GM23248 (cell line): ENCODE results near the gene ZW10. TPM values are rescaled to one million over a fixed set of nuclear protein-coding genes. Genes with fewer than 3 reads are reported as not detected.
"Not testable (repeated sequence)": the region's sequence is repeated elsewhere in the genome, so short reads cannot be mapped to it uniquely, and the experiment has no call there.

Source experiments
- DNase-seq: peaks from one replicate; pipeline ENCODE4 v3.0.0-alpha.2; 2015
- H2AFZ ChIP-seq: fragments of 200-600 bp; sonication (generic); 2 replicates; pipeline ENCODE4 v1.6.1; 2016; ENCODE audit warnings: antibody characterized with exemption
- H3F3A ChIP-seq: fragments of 200-600 bp; sonication (generic); 2 replicates; pipeline ENCODE4 v1.6.1; 2016; ENCODE audit warnings: mild to moderate bottlenecking, antibody characterized with exemption, mixed run types; ENCODE audit not compliant: insufficient read depth
- H3K27ac ChIP-seq: fragments of 200-600 bp; sonication (generic); 2 replicates; pipeline ENCODE4 v1.5.1; 2016; ENCODE audit warnings: mild to moderate bottlenecking
- H3K27me3 ChIP-seq: fragments of 200-600 bp; sonication (generic); replicated peaks from 2 replicates; pipeline ENCODE4 v1.6.1; 2016; ENCODE audit warnings: mild to moderate bottlenecking; ENCODE audit not compliant: insufficient read depth
- H3K36me3 ChIP-seq: fragments of 200-600 bp; sonication (generic); 2 replicates; pipeline ENCODE4 v1.6.1; 2016; ENCODE audit warnings: low read depth, mild to moderate bottlenecking
- H3K4me1 ChIP-seq: fragments of 200-600 bp; sonication (generic); 2 replicates; pipeline ENCODE4 v1.6.1; 2016; ENCODE audit warnings: mild to moderate bottlenecking; ENCODE audit not compliant: insufficient read depth
- H3K4me2 ChIP-seq: fragments of 200-600 bp; sonication (generic); one replicate; pipeline ENCODE4 v1.6.1; 2016; ENCODE audit warnings: mild to moderate bottlenecking; ENCODE audit not compliant: unreplicated experiment
- H3K4me3 ChIP-seq: fragments of 200-600 bp; sonication (generic); 2 replicates; pipeline ENCODE4 v1.5.1; 2016; ENCODE audit warnings: mild to moderate bottlenecking
- H3K79me2 ChIP-seq: fragments of 200-600 bp; sonication (generic); 2 replicates; pipeline ENCODE4 v1.6.1; 2016; ENCODE audit warnings: mild to moderate bottlenecking; ENCODE audit not compliant: insufficient read depth
- H3K9ac ChIP-seq: fragments of 200-600 bp; sonication (generic); 2 replicates; pipeline ENCODE4 v1.6.1; 2016; ENCODE audit warnings: mild to moderate bottlenecking
- H3K9me2 ChIP-seq: fragments of 200-600 bp; sonication (generic); 2 replicates; pipeline ENCODE4 v1.6.1; 2016; ENCODE audit warnings: mixed run types, mild to moderate bottlenecking, moderate library complexity; ENCODE audit not compliant: insufficient read depth
- H3K9me3 ChIP-seq: fragments of 200-600 bp; sonication (generic); one replicate; pipeline ENCODE4 v1.6.1; 2017; ENCODE audit warnings: low read depth
- H4K20me1 ChIP-seq: fragments of 200-600 bp; sonication (generic); 2 replicates; pipeline ENCODE4 v1.6.0; 2016; ENCODE audit not compliant: insufficient read depth
- EZH2 ChIP-seq: fragments of 200-600 bp; sonication (generic); IDR thresholded peaks from 2 replicates; pipeline ENCODE4 v1.6.1; 2018; ENCODE audit warnings: antibody characterized with exemption, mild to moderate bottlenecking; ENCODE audit not compliant: insufficient read depth, poor library complexity, severe bottlenecking
- EZH2phosphoT487 ChIP-seq: fragments of 200-600 bp; sonication (generic); IDR thresholded peaks from 2 replicates; pipeline ENCODE4 v1.6.1; 2018; ENCODE audit warnings: antibody characterized with exemption, moderate library complexity, mild to moderate bottlenecking, low read depth; ENCODE audit not compliant: insufficient read depth
- WGBS, 2 experiments: methylation state at CpG; one replicate each; pipeline ENCODE4 v1.1.6; 2015 to 2017; ENCODE audit warnings: low lambda C conversion rate in 2 of 2, low coverage in 1 of 2; ENCODE audit errors: missing lambda C conversion rate in 2 of 2; 5-methylcytosine and 5-hydroxymethylcytosine counted together
- in situ Hi-C: fragments of 300-500 bp; cut with MboI; formaldehyde crosslinking; loops from 2 replicates; pipeline ENCODE4 v1.15.0; 2020
- polyA plus RNA-seq: library from polyadenylated mRNA; unstranded; fragments of >200 nt; fragmentation: Nextera tagmentation; extraction: Ambion mirVana; gene quantifications from 2 replicates; pipeline ENCODE4 v1.2.1, GENCODE V29; 2016
- total RNA-seq: library from RNA; depleted of rRNA; stranded (reverse); fragments of >200 nt; shearing (Covaris generic); gene quantifications from 2 replicates; pipeline ENCODE4 v1.2.3, GENCODE V29; 2014

The ZW10 gene
- total and polyA plus RNA-seq, 2 experiments from 2014 or later, result 18.0 to 21.6 TPM

- no peaks in the 10 kb centered on the region for H3K4me1 ChIP-seq
- H3K79me2 ChIP-seq, result no peaks in the 10 kb centered on the region
- no peak overlapping the region for H2AFZ ChIP-seq
- no peak for TF ChIP-seq EZH2
- TF ChIP-seq EZH2phosphoT487, result no peak
- no peaks in the 10 kb centered on the region for H3F3A ChIP-seq
- H3K9me3 ChIP-seq, result no peaks in the 10 kb centered on the region
- H3K27me3 ChIP-seq, result no peaks in the 10 kb centered on the region
- no peaks in the 10 kb centered on the region for H4K20me1 ChIP-seq
- peaks cover 6% of the 10 kb centered on the region; the same call in 1 of the 2 replicates for H3K36me3 ChIP-seq
- H3K4me2 ChIP-seq, result no peak overlapping the region
- in situ Hi-C loops, result no loop called here
- peak; percentile 73 for DNase-seq
- H3K9me2 ChIP-seq, result no peaks in the 10 kb centered on the region
- no peak overlapping the region for H3K27ac ChIP-seq
- H3K9ac ChIP-seq, result no peak overlapping the region
- no peak overlapping the region for H3K4me3 ChIP-seq
- 60 to 66% methylated on average over 3 of the region's 3 CpGs for WGBS, 2 experiments
Observed at GRCh38 chr11:113796663-113797259, 23.3 kb upstream of the ZW10 start.

- peaks cover 5% of the 10 kb centered on the region for H3K27me3 ChIP-seq
- no peak for DNase-seq
- TF ChIP-seq EZH2, result no peak
- TF ChIP-seq EZH2phosphoT487, result no peak
- H3F3A ChIP-seq, result no peaks in the 10 kb centered on the region
- H4K20me1 ChIP-seq, result no peaks in the 10 kb centered on the region
- H3K79me2 ChIP-seq, result no peaks in the 10 kb centered on the region
- H3K27ac ChIP-seq, result no peak overlapping the region
- H3K4me1 ChIP-seq, result no peaks in the 10 kb centered on the region
- in situ Hi-C loops, result no loop called here
- H2AFZ ChIP-seq, result no peak overlapping the region
- no peak overlapping the region for H3K4me2 ChIP-seq
- H3K36me3 ChIP-seq, result no peaks in the 10 kb centered on the region
- no peaks in the 10 kb centered on the region for H3K9me2 ChIP-seq
- no peak overlapping the region for H3K9ac ChIP-seq
- 91% methylated on average over 34 to 35 of the region's 35 CpGs for WGBS, 2 experiments
- H3K9me3 ChIP-seq, result no peaks in the 10 kb centered on the region
- no peak overlapping the region for H3K4me3 ChIP-seq
Observed at GRCh38 chr11:113789675-113790320, 16.3 kb upstream of the ZW10 start.

- DNase-seq, H4K20me1 ChIP-seq, H3K36me3 ChIP-seq, H2AFZ ChIP-seq, H3K9me3 ChIP-seq, H3K27ac ChIP-seq, H3K9ac ChIP-seq, H3K4me3 ChIP-seq, H3F3A ChIP-seq, in situ Hi-C loops, H3K4me1 ChIP-seq, H3K79me2 ChIP-seq, H3K27me3 ChIP-seq, H3K4me2 ChIP-seq, H3K9me2 ChIP-seq: not testable (repeated sequence)
- 81 to 84% methylated on average over 21 to 22 of the region's 22 CpGs for WGBS, 2 experiments
Observed at GRCh38 chr11:113789016-113789415, 15.5 kb upstream of the ZW10 start.

GRCh38 chr11:113782134-113782533, 8.6 kb upstream of the ZW10 start:
- H4K20me1 ChIP-seq, result no peaks in the 10 kb centered on the region
- peaks cover 3% of the 10 kb centered on the region for H3K4me1 ChIP-seq
- no peak overlapping the region for H2AFZ ChIP-seq
- no peak for TF ChIP-seq EZH2phosphoT487
- no peak for TF ChIP-seq EZH2
- no peak overlapping the region for H3K4me2 ChIP-seq
- H3K9me3 ChIP-seq, result no peaks in the 10 kb centered on the region
- H3F3A ChIP-seq, result peaks cover 7% of the 10 kb centered on the region; the same call in 1 of the 2 replicates
- no peak overlapping the region for H3K9ac ChIP-seq
- 60 to 73% methylated on average over 1 of the region's 1 CpG for WGBS, 2 experiments
- H3K27me3 ChIP-seq, result peaks cover 18% of the 10 kb centered on the region; the same call in 1 of the 2 replicates
- H3K27ac ChIP-seq, result no peak overlapping the region
- no peaks in the 10 kb centered on the region for H3K9me2 ChIP-seq
- H3K4me3 ChIP-seq, result no peak overlapping the region
- H3K36me3 ChIP-seq, result no peaks in the 10 kb centered on the region
- H3K79me2 ChIP-seq, result no peaks in the 10 kb centered on the region
- DNase-seq, result no peak
- in situ Hi-C loops, result no loop called here
